A673 (cell line): Measurements from ENCODE around the gene OTULINL. TPM values are rescaled to one million over a fixed set of nuclear protein-coding genes. Genes with fewer than 3 reads are reported as not detected.

Experiments
- BruUV-seq: library from RNA; stranded (reverse); fragments of 400-500 nt; replicated peaks from 2 replicates; lab custom pipeline; 2021; lab: Mats Ljungman, UMichigan
- CTCF ChIA-PET: fragments of 300-600 bp; sonication (Branson Sonifier 250); formaldehyde crosslinking; loops from one replicate; lab custom pipeline; 2022; ENCODE audit warnings: antibody characterized with exemption; lab: Charles Lee
- POLR2A ChIA-PET: fragments of 300-600 bp; sonication (Branson Sonifier 250); formaldehyde crosslinking; loops from one replicate; lab custom pipeline; 2022; ENCODE audit warnings: antibody characterized with exemption; ENCODE audit not compliant: low non-redundant PET; lab: Charles Lee
- DNase-seq: peaks from one replicate; pipeline ENCODE4 v3.0.0-alpha.2; 2015; ENCODE audit warnings: low spot score
- H3K27ac ChIP-seq: fragments of 200-600 bp; sonication (generic); 2 replicates; pipeline ENCODE4 v1.5.1; 2016; ENCODE audit warnings: mixed run types, low read depth, mild to moderate bottlenecking, mixed read lengths, antibody characterized with exemption, low read length; ENCODE audit not compliant: poor library complexity, severe bottlenecking
- H3K27me3 ChIP-seq: fragments of 200-600 bp; sonication (generic); replicated peaks from 2 replicates; pipeline ENCODE4 v1.6.1; 2017; ENCODE audit warnings: mixed run types, low read depth, mild to moderate bottlenecking, mixed read lengths, antibody characterized with exemption, low read length; ENCODE audit not compliant: insufficient read depth, poor library complexity
- H3K36me3 ChIP-seq: fragments of 200-600 bp; sonication (generic); 2 replicates; pipeline ENCODE4 v1.6.1; 2016; ENCODE audit warnings: mixed run types, mild to moderate bottlenecking, mixed read lengths, antibody characterized with exemption, low read length; ENCODE audit not compliant: insufficient read depth, poor library complexity, severe bottlenecking
- H3K4me1 ChIP-seq: fragments of 200-600 bp; sonication (generic); 2 replicates; pipeline ENCODE4 v1.6.1; 2017; ENCODE audit warnings: mixed run types, mild to moderate bottlenecking, mixed read lengths, antibody characterized with exemption, low read length; ENCODE audit not compliant: insufficient read depth, poor library complexity, severe bottlenecking
- H3K4me3 ChIP-seq: fragments of 200-600 bp; sonication (generic); 2 replicates; pipeline ENCODE4 v1.5.1; 2016; ENCODE audit warnings: low read depth, mixed run types, mild to moderate bottlenecking, mixed read lengths, low read length; ENCODE audit not compliant: poor library complexity, severe bottlenecking
- H3K9me3 ChIP-seq: fragments of 200-600 bp; sonication (generic); 2 replicates; pipeline ENCODE4 v1.6.1; 2016; ENCODE audit warnings: mixed run types, low read depth, mild to moderate bottlenecking, mixed read lengths, antibody characterized with exemption, low read length; ENCODE audit not compliant: poor library complexity, severe bottlenecking
- CTCF ChIP-seq: fragments of 300-800, 200-600 bp; sonication (generic); conservative IDR thresholded peaks from 2 replicates; pipeline ENCODE4 v1.5.1; 2017; ENCODE audit warnings: low read depth, mild to moderate bottlenecking, antibody characterized with exemption, low read length, moderate library complexity, mixed read lengths
- EZH2 ChIP-seq: fragments of 200-600 bp; sonication (generic); IDR thresholded peaks from 2 replicates; pipeline ENCODE4 v1.6.1; 2017; ENCODE audit warnings: borderline replicate concordance, low read depth, mild to moderate bottlenecking, mixed read lengths, antibody characterized with exemption, low read length; ENCODE audit not compliant: poor library complexity, severe bottlenecking
- intact Hi-C: fragments of 100-400 bp; cut with micrococcal nuclease; formaldehyde crosslinking; loops from one replicate; pipeline ENCODE4 v1.10.0; 2022; ENCODE audit not compliant: unreplicated experiment
- total RNA-seq: library from RNA; stranded (reverse); gene quantifications from 2 replicates; pipeline ENCODE4 v1.2.3, GENCODE V29; 2021

The OTULINL gene
- total RNA-seq, 1 experiment from 2014 or later: 0.13 TPM

- no peaks in the 10 kb centered on the region for H3K9me3 ChIP-seq
- intact Hi-C loops: no loop called here
- H3K4me3 ChIP-seq: no peak overlapping the region
- H3K4me1 ChIP-seq: no peaks in the 10 kb centered on the region
- CTCF ChIA-PET: no interaction called here
- peaks cover 20% of the 10 kb centered on the region for H3K27me3 ChIP-seq
- BruUV-seq: no TSS peak
- no peak for DNase-seq
- no peaks in the 10 kb centered on the region for H3K36me3 ChIP-seq
- POLR2A ChIA-PET: no interaction called here
- no peak for TF ChIP-seq CTCF
- no peak for TF ChIP-seq EZH2
- no peak overlapping the region for H3K27ac ChIP-seq
Measured at GRCh38 chr5:14611737-14612136, 30.1 kb downstream of the OTULINL start.

GRCh38 chr5:14614490-14614889 lies 32.9 kb downstream of the OTULINL start:
- intact Hi-C loops: no loop called here
- H3K4me1 ChIP-seq: no peaks in the 10 kb centered on the region
- BruUV-seq: no TSS peak
- H3K9me3 ChIP-seq: no peaks in the 10 kb centered on the region
- H3K27ac ChIP-seq: no peak overlapping the region
- H3K36me3 ChIP-seq: no peaks in the 10 kb centered on the region
- no peak for TF ChIP-seq CTCF
- no peak for TF ChIP-seq EZH2
- H3K27me3 ChIP-seq: peaks cover 21% of the 10 kb centered on the region
- CTCF ChIA-PET: no interaction called here
- H3K4me3 ChIP-seq: no peak overlapping the region
- no peak for DNase-seq
- POLR2A ChIA-PET: no interaction called here

GRCh38 chr5:14615365-14615764 lies 33.8 kb downstream of the OTULINL start:
- Histone ChIP-seq H3K36me3 (no peaks in the 10 kb centered on the region), H3K4me3 (no peak overlapping the region), H3K27me3 (peaks cover 30% of the 10 kb centered on the region), H3K9me3 (no peaks in the 10 kb centered on the region), H3K4me1 (no peaks in the 10 kb centered on the region), H3K27ac (no peak overlapping the region)
- ChIA-PET POLR2A (no interaction called here), CTCF (no interaction called here)
- no TSS peak for BruUV-seq
- TF ChIP-seq EZH2 (no peak), CTCF (no peak)
- intact Hi-C loops: no loop called here
- DNase-seq: no peak
